Stimulated activated CD8-positive, alpha-beta memory T cell treated with anti-CD3 and anti-CD28 coated beads, Interleukin-7, amount 100 ng/mL, for 1 hour (primary cell): ENCODE measurements around the gene SLC25A2.
"Not testable (repeated sequence)": the region's sequence is repeated elsewhere in the genome, so short reads cannot be mapped to it uniquely, and the experiment has no call there.

Experiments
- DNase-seq, 2 donors: peaks; one replicate each; pipeline ENCODE4 v3.0.0-alpha.2; 2020; ENCODE audit warnings: low read depth in 2 of 2

Gene SLC25A2

DNA sequence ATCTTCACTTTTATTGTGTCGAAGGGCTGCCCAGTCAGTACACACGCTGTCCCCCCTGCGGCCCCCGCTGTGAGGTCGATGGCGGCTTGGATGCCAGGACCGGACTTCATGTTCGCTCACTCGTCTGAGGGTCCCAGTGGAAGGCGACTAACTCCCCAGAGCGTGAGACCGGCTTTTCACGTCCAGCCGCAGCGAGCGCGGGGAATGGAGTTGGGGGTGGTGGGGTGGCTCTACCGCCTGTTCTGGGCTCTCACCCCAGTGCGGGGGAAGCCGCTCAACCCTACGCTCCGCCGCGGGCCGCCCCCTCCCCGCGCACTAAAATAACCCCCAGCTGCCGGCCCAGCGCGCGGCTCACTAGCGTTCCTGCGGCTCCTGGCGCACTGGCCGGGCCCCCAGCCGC is at the start of gene SLC25A2:
Gene SLC25A2, minus strand, starts transcription at position 294 of the 400 bp plus-strand sequence. Its CDS starts 184 bp downstream, at position 110.
- DNase-seq: no peak

DNA sequence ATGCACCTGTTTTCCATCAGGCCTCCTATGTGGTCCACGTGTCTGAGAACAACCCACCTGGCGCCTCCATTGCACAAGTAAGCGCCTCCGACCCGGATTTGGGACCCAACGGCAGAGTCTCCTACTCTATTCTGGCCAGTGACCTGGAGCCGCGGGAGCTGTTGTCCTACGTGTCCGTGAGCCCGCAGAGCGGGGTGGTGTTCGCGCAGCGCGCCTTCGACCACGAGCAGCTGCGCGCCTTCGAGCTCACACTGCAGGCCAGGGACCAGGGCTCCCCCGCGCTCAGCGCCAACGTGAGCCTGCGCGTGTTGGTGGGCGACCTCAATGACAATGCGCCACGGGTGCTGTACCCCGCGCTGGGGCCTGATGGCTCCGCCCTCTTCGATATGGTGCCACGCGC is 47.7 kb upstream of the SLC25A2 start:
- DNase-seq: no peak

DNA sequence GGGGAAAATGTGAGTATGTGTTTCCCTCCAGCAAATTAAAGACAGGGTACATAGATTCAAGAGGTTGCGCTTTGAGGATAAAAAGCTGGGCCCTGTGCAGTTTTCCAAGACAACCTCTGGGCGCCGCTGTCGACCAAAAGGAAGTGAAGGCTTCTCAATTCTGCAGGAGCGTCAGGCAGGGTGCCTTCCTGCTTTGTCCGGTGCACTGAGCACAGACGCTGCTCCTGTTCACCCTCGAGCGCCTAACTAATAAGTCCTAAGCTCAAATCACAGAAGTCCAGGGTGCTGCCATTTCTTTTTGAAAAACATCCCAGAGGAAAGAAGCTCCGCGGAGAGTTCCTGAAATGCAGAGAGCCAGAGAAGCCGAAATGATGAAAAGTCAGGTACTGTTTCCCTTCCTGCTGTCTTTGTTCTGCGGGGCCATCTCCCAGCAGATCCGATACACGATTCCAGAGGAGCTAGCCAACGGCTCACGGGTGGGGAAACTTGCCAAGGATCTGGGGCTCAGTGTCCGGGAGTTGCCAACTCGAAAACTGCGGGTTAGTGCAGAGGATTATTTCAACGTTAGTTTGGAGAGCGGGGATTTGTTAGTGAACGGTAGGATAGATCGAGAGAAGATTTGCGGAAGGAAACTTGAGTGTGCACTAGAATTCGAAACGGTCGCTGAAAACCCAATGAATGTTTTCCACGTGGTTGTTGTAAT is 46.2 kb upstream of the SLC25A2 start, which contains the start of gene PCDHGB1:
Gene PCDHGB1, plus strand, starts transcription at position 183 of the 703 bp plus-strand sequence. Its CDS starts 162 bp downstream, at position 345.
- no peak for DNase-seq

DNA sequence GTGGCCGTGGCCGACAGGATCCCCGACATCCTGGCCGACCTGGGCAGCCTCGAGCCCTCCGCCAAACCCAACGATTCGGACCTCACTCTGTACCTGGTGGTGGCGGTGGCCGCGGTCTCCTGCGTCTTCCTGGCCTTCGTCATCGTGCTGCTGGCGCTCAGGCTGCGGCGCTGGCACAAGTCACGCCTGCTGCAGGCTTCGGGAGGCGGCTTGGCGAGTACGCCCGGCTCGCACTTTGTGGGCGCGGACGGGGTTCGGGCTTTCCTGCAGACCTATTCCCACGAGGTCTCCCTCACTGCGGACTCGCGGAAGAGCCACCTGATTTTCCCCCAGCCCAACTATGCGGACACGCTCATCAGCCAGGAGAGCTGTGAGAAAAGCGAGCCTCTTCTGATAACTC is 42.2 kb upstream of the SLC25A2 start:
- DNase-seq: not testable (repeated sequence)

DNA sequence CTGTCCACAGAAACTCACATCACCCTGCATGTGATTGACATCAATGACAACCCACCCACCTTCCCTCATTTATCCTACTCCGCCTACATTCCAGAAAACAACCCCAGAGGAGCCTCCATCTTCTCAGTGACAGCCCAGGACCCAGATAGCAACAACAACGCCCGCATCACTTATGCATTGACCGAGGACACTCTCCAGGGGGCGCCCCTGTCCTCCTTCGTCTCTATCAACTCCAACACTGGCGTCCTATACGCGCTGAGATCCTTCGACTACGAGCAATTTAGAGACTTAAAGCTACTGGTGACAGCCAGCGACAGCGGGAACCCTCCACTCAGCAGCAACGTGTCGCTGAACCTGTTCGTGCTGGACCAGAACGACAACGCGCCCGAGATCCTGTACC is 41.5 kb upstream of the SLC25A2 start:
- DNase-seq: no peak

DNA sequence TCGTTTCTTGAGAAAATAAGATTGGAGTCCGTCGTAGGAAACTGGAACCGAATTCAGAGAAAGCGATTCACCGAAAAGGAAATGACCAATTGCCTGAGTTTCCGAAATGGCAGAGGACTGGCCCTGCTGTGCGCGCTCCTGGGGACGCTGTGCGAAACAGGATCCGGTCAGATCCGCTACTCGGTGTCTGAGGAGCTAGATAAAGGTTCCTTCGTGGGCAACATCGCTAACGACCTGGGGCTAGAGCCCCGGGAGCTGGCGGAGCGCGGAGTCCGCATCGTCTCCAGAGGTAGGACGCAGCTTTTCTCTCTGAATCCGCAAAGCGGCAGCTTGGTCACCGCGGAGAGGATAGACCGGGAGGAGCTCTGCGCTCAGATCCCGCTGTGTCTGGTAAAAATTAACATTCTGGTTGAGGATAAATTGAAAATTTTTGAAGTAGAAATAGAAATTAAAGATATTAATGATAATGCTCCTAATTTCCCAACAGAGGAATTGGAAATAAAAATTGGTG is 40.2 kb upstream of the SLC25A2 start:
- no peak for DNase-seq

DNA sequence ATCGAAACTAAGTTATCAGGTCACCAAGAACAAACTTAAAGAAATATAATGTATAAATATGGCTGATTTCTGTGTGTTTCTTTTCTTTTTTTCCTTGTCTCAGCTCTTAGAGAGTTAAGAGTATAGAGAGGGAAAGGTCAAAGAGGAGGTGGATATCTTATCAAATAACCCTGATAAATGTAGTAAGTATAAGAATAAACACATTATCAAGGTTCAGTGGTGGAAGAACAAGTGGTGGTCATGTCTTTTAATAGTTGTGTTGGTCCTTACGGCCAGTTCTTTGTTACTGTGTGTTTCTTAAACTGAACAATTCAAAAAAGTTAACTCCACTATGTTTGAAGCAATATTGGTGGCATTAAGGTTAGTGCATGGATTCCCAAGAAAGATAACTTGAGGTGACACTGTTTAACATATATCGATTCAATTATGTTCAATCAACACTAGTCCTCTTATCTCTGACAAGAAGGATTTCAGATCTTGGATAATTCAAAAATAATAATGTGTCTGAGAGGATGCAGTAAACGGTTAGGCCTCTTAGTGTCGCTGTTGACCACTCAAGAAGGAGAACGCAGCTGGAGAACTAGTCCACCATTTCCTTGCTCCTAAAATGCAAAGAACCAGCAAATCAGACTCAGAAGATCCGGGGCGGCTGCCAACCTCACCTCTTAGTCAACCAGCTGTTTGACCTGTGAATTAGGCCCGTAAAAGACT is 39.5 kb upstream of the SLC25A2 start, which contains the start of gene PCDHGA3:
Gene PCDHGA3, plus strand, starts transcription at position 588 of the 711 bp plus-strand sequence. CDS start 205 bp downstream, outside the sequence.
- no peak for DNase-seq

DNA sequence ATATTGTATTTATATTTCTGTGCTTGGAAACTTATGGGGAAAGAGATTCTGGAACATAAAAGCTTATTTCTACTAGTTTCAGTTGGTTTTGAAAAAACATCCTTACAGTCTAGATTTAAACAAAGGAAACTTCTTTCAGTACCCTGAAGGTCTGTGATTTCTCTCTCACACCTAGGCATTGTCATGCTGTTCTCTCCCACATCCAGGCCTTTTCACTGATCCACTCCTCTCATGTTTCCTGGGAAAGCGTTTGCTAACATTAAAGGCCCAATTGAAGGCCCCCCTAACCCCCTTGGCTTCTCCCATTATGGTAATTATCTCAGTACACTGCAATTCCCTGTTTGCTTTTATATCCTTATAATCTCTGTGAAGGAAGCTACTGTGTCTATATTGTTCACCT is 38.9 kb upstream of the SLC25A2 start:
- DNase-seq: no peak

DNA sequence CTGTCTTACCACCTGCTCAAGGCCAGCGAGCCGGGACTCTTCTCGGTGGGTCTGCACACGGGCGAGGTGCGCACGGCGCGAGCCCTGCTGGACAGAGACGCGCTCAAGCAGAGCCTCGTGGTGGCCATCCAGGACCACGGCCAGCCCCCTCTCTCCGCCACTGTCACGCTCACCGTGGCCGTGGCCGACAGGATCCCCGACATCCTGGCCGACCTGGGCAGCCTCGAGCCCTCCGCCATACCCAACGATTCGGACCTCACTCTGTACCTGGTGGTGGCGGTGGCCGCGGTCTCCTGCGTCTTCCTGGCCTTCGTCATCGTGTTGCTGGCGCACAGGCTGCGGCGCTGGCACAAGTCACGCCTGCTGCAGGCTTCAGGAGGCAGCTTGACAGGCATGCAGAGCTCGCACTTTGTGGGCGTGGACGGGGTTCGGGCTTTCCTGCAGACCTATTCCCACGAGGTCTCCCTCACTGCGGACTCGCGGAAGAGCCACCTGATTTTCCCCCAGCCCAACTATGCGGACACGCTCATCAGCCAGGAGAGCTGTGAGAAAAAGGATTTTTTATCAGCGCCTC is 37.0 kb upstream of the SLC25A2 start:
- DNase-seq: not testable (repeated sequence)

DNA sequence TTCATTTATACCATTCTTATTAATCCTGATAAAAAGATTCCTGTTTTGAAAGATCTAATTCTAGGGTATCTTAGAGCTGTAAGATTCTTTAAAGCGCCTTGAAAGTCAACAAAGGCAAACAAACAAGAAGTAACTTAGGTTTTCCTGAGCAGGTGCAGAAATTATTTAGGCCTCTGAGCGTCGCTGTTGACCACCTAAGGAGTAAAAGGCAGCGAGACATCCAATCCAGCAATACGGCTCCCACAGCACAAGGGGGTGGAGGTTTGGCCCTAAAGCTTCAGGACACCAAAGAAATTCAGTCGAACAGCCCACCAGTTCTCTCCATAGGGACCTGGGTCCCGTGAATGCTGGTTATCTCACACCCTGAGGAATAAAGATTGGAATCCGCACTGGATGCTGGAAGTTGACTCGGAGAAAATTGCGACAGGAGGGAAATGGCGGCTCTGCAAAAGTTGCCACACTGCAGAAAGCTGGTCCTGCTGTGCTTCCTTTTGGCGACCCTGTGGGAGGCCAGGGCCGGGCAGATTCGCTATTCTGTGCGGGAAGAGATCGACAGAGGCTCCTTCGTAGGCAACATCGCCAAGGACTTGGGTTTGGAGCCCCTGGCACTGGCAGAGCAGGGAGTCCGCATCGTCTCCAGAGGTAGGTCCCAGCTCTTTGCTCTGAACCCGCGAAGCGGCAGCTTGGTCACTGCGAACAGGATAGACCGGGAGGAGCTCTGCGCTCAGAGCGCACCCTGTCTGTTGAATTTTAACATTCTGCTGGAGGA is 34.9 kb upstream of the SLC25A2 start, which contains the start of gene PCDHGA2:
Gene PCDHGA2, plus strand, starts transcription at position 223 of the 769 bp plus-strand sequence.
- DNase-seq: no peak

DNA sequence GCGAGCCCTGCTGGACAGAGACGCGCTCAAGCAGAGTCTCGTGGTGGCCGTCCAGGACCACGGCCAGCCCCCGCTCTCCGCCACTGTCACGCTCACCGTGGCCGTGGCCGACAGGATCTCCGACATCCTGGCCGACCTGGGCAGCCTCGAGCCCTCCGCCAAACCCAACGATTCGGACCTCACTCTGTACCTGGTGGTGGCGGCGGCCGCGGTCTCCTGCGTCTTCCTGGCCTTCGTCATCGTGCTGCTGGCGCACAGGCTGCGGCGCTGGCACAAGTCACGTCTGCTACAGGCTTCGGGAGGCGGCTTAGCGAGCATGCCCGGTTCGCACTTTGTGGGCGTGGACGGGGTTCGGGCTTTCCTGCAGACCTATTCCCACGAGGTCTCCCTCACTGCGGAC is 28.7 kb upstream of the SLC25A2 start:
- not testable (repeated sequence) for DNase-seq

DNA sequence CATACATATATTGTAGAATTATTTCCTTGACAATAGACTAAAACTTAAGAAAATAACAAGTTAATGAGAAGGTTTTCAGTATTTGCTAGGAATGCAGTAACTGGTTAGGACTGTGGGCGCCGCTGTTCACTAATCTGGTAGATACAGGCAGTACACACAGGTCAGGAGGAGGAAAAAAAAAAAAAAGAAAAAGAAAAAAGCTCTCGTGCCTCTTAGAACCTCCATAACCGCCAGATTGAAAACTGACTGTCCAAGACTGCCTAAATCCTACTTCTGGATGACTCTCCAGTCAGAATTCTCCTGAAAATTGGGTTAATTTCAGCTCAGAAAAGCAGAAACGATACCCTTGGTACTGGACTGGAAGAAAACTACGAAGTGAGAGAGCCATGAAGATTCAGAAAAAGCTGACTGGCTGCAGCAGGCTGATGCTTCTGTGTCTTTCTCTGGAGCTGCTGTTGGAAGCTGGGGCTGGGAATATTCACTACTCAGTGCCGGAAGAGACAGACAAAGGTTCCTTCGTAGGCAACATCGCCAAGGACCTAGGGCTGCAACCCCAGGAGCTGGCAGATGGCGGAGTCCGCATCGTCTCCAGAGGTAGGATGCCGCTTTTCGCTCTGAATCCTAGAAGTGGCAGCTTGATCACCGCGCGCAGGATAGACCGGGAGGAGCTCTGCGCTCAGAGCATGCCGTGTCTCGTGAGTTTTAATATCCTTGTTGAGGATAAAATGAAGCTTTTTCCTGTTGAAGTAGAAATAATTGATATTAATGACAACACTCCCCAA is 26.6 kb upstream of the SLC25A2 start, which contains the start of gene PCDHGA1:
Gene PCDHGA1, plus strand, starts transcription at position 216 of the 782 bp plus-strand sequence.
- no peak for DNase-seq

DNA sequence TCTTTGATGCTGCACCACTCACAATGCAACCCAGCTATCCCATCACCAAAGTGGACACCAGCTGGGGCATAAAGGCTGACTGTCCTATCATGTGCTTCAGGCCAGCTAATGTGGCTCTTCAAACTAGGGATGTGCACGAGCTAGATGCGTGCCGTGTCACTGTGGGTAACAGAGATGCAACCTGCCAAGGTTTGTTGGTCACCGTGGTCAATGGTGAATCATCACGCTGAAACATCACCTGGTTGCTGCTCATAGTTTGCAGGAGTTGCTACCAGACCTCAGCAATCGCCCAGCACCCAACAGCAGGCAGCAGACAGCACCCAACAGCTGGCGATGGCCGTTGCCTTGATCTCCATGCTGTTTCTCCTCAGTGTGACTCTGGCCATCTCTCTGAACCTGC is 24.4 kb upstream of the SLC25A2 start:
- DNase-seq: no peak

DNA sequence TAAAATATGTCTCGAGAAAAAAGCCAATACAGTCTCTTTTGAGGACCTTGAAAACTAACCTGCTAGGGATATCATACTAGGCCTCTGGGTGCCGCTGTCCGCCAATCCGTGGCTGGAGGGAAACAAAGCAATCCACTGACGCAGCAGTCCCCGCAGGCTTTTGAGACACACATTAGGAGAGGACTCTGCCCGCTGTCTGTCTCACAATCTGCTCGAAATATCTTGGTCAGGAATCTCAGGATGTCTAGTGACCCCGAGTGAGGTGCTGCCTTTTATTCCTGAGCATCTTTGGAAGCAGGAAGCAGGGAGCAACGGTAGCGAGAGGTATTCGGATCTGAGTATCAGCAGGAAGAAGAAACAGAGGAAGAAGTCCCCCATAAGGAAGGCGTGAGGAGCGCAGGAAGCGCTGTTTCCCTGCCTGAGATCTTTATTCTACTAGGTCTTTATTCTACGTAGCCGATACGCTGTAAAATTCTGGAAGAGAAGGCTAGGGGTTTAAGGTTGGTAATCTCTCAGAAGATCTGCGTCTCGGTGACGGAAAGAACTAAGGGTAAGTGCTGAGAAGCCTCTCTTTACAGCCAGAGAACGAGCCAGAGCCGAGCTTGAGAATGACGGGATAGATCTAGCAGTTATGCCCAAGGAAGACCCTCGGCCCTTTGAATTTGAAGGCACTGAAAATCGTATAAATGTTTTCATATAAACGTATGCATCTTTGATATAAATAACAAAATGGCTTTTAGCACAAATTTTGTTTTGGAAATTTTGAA is 22.4 kb upstream of the SLC25A2 start:
- peak; percentile 20 to 45 for DNase-seq

DNA sequence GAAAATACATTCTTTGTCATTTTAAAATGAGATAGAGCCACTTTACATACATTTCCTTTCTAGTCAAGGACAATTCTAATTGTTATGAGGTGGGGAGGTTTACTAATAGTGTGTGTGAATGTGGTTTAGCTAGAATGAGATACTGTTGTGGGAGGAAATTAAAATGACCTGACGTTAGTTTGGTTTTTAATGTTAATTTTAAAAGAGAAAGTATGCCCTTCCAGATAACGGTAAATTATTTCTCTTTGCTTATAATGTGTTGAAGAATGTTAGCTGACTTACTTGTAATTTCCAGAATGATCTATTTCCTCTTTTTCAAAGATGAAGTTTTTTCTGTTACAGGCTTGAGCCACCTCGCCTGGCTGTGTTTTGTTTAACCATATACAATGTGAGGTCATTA is 18.4 kb upstream of the SLC25A2 start:
- DNase-seq: no peak

DNA sequence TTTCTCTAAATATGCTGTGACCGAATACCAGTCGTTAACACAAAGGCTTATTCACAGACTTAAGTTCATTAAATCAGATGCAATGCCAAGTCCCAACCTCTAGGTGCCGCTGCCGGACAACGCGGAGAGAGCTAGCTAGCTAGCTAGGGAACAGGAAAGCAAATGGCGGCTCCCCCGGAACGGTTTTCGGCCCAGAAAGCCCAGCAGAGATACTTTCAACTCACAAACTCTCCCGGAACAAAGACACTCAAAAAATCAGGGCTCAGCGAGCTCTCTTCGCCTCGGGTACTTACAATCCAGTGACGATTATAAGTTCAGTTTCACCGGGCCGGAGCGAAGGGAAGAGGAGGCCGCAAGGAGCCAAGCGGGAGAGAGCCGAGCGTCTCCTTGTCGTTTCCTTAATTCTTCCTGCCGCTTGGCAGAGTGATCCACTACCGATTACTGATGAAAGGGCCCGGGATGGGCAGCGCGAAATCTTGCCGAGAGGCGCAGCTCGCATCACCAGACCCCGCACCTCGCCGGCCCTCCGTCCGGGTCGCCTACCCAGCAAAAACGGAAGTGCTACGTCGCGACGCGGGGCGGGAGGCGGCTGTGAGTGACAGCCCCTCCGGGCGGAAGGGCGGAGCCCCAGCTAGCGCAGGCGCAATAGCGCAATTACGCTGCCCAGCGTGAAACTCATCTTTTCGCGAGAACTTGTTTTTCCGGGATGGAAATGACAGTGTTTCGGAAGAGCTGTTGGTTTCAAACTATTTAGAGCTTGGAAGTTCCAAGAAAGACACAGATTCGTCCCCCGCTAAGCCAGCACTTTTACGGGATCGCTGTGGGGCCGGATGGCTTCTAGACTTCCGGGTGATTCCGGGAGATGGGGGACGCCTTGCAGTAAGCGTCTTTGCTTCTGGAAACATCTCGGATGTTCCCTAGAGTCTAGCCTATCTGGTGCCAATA is 16.6 kb upstream of the SLC25A2 start, which contains the start of gene TAF7:
Gene TAF7, minus strand, starts transcription at position 560 of the 945 bp plus-strand sequence. CDS start 740 bp downstream, outside the sequence.
- DNase-seq: peak; percentile 83

DNA sequence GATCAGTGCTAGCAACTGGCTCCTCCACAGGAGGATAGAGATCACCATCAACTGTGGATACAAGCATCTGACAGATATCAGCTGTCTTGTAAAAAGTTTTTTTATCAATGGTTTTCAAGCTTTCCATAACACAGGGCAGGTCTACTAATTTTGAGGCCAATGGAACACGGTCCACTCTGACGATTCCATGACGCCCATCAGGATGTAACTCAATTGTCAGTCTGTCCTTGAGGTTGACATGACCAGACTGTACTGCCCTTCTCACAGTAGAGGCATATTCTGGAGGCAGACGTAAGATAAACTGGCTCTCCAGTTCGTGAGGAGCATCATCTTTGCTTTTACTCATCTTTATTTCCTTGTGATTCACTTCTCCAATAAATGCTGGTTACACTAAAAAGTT is 15.8 kb upstream of the SLC25A2 start:
- no peak for DNase-seq

DNA sequence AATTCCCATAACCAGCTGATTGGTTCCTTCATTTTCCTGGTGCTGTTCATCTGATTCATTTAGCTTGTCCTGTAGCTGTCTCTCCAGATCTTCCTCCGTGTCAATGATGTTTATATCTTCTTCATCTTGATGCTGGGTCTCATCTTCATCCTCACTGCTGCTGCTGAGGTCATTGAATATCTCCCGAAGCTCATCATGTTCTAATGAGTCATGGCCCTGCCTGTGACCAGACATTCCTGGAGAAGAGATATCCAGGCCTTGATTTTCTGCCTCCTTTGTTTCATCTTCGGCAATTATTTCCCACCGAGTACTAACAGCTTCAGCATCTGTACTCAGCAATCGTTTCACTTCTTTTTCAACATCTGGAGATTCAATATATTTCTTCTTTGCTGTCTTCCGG is 15.4 kb upstream of the SLC25A2 start:
- DNase-seq: no peak

DNA sequence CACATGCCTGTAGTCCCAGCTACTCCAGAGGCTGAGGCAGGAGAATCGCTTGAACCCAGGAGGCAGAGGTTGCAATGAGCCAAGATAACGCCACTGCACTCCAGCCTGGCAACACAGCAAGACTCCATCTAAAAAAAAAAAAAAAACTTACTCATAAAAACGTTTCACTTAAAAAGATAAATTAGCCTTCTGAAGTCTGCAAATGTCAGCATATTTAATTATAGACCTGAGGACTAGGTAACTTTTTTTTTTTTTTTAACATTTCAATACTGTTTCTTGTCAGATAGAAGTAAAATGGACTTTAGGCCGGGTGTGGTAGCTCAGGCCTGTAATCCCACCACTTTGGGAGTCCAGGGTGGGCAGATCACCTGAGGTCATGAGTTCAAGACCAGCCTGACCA is 13.1 kb upstream of the SLC25A2 start:
- not testable (repeated sequence) for DNase-seq
